Kidney glomerular epithelial cell (primary cell): ENCODE measurements around the gene EHF.

Source experiments
- DNase-seq: peaks from one replicate; lab custom pipeline; 2025; lab: John Stamatoyannopoulos, UW

EHF gene

DNA sequence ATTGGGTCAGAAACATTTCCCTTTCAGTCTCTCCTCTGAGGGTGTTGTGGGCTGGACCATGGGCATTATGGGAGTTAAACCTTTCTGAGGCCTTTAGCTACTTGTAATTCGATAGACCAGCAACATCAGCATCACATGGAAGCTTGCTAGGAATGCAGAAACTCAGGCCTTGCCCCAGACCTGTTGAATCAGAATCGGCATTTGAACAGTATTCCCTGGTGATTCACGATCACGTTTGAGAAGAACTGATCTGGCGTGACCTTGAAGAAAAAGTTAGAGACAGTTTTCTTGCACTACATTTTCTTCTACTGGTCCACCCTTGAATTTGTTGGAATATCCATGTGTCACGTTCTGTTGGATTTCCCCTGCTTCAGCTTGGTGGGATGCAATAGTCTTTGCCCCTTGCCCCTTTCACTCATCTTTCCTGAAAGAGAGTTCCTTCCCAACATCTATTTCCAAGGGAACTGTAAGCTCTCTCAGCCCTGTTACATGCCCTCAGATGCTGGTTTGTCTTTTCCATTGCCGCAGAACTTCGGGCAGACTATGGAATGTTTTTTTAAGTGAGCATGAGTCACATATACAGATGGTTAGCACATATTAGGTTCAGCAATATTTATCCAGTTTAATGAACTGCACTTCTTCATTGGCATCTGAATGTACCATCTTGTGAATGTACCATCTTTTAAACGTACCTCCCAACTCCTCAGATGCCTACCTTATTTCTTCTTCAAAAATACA, 23.9 kb downstream of the EHF start:
- peak; percentile 40 for DNase-seq

DNA sequence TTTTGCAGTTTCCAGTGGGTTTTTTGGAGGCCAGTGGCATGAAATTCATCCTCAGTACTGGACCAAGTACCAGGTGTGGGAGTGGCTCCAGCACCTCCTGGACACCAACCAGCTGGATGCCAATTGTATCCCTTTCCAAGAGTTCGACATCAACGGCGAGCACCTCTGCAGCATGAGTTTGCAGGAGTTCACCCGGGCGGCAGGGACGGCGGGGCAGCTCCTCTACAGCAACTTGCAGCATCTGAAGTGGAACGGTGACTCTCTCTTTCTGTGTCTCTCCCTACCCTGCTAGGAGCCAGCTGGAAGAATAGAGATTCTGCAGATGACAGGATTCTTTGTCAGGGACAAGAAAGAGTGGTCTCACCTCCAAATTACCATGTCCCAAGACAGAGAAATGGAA, 25.5 kb downstream of the EHF start:
- no peak for DNase-seq

DNA sequence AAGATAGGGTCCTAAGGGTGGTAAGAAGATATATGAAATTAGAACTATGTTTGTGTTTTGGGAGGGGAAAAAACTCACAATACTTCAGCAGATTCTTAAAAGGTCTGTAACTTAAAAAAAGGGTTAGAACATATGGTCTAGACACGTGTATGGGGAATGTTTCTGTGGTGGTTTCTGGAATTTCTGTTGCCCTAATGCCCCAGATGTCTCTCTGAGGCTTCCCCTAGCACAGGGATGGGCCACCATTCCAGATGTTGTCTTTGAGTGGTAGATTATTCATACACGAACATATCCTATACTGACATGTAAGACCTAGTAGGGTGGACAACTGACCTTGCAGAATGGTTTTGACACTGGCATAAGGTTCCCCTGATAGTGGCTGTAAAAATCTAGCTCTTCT, 26.2 kb downstream of the EHF start:
- no peak for DNase-seq

DNA sequence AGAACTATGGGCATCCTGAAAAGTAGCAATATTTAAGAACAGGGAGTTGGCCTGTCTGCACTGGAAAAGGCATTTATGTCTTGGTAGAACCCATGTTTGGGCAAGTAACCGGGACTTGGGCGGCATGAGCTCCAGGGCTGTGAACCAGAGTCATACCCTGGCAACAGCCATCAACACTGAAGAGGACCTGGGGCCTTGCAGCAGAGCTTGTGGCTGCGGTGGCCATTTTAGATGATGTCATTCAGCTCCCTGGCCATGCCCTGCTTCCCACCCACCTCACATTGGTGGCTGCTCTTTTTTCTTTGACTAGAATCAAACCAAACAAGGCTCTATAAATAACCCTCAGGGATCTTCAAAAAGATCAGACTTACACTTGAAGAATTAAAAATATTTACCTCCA, 26.6 kb downstream of the EHF start:
- no peak for DNase-seq

DNA sequence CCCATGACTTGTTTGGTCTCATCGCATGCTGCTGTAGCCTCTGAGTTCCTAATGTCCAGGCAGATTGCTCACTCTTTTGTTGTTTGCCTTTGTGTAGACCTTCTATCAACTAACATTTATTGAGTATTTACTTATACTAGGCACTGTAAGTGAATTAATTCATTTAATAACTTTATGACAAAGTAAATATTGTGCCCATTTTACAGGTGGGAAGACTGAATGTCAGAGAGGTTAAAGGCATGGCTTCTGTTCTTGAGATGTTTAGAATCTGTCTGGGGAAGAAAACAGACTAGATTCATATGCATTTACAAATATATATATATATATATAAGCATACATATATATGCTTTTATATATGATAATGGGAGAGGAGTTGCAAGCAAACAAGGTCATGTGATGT, 27.1 kb downstream of the EHF start:
- no peak for DNase-seq

DNA sequence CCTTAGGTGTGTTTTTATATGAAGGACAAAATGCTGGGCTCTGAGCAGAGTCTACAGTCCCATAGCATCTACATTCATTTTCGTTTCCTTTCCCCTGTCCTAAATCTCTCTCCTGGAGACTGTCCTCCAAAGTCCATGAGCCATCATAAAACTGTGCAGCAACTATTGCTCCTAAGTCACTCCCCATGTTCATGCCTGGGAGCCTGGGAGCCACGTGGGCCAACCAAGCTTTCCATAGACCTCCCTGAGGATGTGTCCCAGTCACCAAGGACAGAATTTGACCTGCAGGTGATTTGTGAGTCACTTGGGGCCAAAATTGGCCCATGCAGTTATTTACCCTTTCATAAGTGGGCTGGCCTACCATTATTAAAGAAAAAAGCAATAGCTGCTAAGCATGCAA, 28.7 kb downstream of the EHF start:
- DNase-seq, result no peak

DNA sequence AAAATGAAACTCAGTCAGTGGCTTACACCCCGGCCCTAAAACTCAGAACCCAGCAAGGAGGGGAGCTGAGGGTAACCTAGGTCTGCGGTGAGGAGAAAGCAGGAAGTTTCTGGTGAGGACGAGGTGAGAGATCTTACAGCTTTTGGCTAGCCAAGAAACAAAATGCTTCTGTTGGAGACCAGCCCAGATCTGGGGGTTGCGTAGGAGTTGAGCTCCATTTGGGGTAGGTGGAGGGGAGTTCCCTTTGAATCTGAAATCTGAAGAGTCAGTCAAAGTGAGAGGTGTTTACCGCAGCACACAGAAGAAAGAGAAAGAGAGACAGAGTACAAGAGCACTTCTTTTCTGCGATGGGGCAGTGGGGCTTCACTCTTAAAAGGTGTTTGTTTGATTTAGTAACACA, 29.6 kb downstream of the EHF start:
- DNase-seq, result no peak

DNA sequence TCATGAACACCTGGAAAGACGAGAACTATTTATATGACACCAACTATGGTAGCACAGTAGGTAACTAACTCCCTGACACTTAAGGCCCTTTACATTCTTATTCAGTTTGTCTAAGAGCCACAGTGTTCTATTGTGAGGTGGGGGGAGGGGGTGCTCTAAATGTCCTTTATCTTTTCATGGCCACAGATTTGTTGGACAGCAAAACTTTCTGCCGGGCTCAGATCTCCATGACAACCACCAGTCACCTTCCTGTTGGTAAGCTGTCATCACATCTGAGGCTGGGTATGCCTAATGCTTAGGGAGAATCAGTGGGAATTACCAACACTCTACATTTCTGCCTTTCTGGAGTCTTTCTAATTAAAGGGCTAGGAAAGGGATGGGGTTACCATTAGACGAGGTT, 30.7 kb downstream of the EHF start:
- DNase-seq, result no peak

DNA sequence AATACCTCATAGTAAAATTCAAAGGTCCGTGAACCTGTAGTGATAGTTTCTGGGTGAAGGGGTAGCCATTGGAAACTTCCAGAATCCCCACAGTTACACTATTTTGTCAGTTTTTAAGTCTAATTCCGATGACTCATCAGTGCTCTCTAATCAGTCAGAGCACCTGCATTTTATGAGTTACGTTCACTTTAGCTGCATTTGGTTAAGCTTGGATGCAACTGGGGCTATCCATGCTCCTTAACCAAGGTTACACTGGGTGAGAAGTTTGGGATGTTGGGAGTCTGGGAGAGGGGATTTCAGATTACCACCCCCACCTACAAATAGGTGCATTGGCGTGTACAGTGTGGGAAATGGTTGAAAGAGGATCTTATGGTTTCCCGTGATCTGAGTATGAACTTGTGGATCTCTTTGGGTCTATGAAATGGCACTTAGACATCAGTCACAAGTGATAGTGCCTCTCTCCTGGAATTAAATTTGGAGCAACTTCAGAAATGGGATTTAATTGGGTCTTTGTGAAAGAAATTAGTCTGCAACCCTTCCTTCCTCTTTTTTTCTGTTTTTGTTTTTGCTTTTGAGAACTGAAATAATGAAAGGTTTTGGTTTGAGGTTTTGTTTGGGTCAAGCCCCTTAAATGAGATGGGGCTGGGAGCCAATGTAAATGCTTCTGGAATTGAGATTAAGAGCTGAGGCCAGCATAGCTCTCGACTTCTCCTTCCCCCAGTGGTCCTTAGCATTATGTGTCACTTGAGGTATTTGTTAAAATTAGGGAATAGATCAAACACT, 31.5 kb downstream of the EHF start:
- DNase-seq, result no peak

DNA sequence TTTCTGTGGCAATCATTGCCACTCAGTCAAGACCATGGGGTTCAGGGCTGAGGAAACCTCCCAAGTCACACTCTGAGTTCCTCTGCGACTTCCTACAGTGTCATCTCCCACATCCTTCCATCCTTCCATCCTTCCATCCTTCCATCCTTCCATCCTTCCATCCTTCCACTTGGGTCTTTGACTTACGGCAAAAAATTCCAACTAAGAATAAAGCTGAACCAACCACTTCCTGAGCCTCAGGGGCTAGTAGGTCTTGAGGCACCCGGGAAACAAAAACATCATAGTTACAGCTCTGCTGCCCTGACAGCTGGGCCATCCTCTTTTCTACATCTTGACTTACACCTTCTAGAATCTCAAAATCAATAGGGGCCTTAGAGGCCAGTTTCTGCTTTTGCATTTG, 32.1 kb downstream of the EHF start:
- DNase-seq, result no peak

DNA sequence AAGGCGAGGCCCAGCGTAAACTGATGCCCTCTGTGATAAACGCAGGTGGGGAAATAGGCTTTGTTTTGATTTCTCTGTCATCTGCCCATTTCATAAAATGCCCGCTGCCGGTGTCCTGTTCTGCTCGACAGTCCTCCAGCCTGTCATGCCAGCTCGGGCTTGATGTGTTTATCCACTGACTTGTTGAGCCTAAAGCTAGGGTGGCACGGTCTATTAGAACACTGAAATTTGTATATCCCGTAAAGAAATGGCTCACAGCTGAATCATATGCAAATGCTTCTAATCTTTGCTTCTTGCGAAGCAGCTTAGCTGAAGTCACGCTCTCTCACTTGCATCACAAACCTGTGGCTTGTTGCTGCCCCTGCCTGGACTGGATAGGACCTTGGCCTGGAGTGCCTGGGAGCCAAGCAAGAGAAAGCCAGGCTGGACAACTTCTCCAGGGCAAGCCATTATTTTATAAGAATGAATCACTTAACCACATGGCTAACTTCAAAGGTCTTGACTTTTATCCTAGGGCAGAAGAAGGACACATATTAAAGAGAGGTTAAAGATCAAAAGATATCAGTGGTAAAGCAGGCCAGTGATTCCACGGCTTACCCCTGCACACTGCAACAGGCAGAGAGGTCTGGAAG, 33.1 kb downstream of the EHF start:
- peak; percentile 80 for DNase-seq

DNA sequence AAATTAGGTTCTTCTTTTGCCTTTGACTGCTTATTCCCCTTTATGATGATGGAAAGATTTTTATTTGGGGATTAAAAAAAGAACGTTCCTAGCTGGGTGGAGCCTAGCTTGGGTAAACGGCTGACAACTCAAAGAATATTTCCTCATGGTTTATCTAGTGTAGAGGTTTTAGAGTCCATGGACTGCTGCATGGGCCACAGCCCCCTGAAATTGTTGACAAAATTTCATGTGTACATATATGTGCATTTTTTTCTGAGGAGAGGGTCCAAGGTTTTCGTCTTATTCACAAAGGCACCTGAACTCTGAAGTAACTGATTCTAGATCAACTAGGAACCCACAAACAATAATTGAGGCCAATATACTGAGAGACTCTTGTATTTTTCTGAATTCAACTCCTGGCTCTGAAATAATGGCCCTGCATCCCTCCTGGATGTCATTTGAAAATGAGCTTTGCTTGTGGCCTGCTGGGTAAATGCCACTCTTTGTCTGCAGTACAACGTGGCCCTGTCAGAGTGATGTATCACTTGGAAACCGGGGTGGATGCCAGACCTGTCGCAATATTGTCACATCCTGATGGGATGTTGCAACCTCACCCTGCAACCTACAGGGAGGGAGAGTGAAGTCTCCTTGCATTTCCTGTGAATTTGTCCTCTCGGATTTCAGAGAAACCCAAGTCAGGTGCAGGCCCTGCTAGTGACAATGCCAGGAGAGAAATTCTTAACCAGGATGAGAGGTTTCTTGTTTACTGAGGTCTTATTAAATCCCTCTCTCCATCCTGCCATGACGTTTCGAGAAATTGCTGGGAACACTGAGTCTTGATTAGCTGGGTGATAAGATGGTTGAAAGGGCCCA, 33.8 kb downstream of the EHF start:
- DNase-seq, result no peak

DNA sequence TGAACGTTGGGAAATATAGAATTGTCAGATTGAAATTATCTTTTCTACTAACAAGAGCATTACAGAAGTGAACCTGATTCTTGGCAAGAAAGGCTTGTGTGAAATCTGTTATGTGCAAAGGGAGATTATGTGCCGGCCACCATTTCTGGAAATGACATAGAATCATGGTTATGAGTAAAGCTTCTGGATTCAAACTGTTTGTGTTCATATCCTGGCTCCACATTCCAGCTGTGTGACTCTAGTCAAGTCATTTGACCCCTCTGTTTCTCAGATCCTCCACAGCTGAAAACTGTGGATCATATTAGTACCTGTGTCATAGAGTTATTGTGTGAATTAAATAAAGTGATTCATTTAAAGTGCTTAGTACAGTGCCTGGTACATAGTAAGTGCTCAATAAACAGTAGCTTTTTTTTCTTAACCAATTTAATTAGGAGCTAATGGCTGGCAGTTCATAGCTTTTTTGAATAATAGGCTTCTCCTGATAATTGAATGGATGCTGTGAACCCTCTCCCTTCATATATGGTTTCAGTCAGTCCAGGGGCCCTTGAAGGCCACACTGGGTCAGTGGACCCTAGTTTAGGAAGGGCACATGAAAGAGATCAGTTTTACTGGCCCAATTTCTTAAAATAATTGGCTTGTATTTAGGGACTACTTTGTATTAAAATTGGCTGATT, 34.6 kb downstream of the EHF start:
- DNase-seq, result peak; percentile 13

DNA sequence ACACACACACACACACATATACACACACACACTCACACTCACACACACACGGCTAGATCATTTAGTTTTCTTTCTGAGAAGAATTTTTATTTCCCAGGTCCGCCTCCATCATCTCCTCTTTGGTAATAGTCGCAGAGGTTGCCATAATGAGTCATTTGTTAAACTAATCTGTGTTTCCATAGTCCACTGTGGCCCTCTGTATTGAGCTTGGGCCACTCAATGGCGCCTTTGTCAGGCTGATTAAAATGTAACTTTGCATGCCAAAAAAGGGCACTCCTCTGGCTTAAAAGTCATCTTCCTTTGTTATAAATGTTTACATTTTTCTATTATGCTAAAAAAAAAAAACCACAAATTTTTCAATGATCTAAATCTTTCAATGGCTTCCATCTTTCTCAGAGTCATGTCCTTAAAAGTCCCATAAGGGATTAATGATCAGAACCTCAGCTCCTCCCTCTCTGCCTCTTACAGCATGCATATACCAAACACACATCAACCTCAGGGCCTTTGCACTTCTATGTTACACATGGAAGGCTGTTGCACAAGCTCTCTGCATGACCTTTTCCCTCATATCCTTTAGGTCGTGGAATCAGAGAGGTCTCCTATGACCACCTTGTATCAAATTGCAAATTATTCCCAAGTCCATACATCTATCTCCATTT, 35.3 kb downstream of the EHF start:
- no peak for DNase-seq

DNA sequence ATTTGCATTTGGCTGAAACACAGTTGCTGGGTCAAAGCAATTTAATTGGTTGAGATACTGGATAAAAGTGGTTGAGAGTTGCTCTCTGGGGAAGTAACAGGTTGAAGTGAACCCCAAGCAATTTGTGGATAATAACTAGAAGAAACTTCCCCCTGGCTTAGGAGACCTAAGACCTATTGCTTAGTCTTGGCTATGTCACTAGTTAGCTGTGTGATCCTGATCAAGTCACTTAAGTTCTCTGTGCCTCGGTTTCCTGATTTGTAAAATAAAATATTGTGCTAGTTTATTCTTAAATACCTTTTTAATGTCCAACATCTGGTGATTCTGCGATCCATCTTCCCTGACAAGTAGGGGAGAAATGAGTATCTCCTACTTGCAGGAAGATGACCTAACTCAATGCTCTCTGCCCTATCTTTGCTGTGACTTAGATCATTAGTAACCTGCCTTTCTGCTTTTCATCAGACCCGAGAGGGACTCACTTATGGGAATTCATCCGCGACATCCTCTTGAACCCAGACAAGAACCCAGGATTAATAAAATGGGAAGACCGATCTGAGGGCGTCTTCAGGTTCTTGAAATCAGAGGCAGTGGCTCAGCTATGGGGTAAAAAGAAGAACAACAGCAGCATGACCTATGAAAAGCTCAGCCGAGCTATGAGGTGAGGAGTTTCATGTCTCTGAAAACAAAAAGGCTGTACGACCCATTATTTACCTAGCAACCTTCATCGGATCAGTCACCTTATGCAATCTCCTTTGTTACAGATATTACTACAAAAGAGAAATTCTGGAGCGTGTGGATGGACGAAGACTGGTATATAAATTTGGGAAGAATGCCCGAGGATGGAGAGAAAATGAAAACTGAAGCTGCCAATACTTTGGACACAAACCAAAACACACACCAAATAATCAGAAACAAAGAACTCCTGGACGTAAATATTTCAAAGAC, 37.5 kb downstream of the EHF start:
- no peak for DNase-seq

DNA sequence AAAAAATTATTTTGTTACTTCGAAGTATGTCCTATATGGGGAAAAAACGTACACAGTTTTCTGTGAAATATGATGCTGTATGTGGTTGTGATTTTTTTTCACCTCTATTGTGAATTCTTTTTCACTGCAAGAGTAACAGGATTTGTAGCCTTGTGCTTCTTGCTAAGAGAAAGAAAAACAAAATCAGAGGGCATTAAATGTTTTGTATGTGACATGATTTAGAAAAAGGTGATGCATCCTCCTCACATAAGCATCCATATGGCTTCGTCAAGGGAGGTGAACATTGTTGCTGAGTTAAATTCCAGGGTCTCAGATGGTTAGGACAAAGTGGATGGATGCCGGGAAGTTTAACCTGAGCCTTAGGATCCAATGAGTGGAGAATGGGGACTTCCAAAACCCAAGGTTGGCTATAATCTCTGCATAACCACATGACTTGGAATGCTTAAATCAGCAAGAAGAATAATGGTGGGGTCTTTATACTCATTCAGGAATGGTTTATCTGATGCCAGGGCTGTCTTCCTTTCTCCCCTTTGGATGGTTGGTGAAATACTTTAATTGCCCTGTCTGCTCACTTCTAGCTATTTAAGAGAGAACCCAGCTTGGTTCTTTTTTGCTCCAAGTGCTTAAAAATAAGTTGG, 38.3 kb downstream of the EHF start:
- no peak for DNase-seq

DNA sequence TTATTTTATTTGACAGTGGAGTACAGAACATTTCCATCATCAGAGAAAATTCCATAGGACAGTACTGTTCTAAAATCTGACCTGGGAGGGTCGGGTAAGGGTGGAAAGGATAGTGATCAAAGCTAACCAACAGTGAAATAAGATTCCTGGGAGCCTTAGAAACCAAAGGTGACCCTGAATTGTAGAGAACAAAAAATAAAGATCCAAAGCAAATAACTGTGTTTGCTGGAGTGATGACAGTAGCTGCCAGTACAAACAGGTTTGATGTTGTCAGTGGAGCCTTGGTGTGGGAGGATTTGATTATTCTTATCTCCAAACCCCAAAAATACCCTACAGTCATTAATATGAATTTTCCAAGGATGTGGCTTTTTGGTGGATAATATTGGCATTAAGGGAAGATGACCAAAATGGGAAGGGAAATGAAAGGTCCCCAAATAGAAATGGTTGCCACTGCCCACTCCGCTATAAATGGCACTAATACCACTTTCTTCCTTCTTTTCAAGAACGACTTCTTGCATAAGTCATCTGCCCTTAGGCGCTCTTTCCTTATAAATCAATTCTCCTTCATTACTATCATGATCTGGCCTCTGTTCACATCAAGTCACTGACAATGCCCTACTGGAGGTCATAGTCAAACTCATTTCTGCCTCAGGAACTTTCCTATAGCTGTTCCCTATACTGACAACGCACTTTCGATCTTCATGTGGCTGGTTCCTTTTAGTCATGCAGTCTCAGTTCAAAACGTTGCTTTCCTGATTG, 44.4 kb downstream of the EHF start:
- DNase-seq, result no peak

DNA sequence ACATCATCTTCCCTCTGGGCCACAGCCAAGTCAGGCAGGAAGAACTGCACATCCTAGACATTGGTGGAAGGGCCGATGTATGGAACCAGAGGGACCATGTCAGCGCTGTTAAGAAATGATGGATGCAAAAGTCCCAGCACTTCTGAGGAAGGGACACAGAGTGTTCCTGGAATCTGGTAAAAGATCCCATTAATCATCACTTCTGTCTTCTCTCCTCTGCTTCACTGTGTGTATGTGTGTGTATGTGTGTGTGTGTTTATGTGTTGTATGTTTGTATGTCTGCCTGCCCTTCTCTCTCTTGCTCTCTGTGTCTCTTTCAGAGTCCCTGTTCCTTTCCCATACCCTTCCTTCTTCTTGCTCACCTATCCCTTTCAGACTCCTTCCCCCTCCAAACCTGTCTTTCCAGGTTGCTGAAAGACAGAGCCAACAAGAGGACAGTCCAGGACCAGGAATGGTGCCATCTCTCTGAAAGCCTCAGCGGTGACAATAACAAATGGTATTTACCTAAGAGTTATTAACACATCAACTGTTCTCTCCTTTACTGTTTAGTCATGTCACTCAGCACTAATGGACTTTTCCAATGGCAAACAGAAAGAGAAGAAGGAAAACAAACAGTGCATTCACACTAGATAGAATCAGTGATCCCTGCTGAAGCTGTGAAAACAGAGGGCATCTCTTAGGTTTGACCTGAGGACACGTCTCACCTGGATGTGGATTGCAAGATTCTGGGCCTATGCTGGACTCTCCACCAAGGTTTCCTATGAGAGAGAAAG, 47.1 kb downstream of the EHF start:
- no peak for DNase-seq
